Peyer's patch (tissue), 4 donors: ENCODE results near the gene CNGA1.
A peak's percentile ranks its signal among the peaks of the same experiment; 100 is the strongest.

Experiments used
- CTCF ChIP-seq, 6 experiments: fragments of 450-650 bp in 4 of 6; fragments of 200-600 bp in 2 of 6; sonication (generic) in 1 of 6; IDR thresholded peaks; one replicate each; pipeline ENCODE4 v1.5.1; 2017 to 2019; ENCODE audit warnings: antibody characterized with exemption in 6 of 6, mild to moderate bottlenecking in 3 of 6, moderate library complexity in 1 of 6
- POLR2A ChIP-seq, 2 donors: fragments of 450-650 bp; IDR thresholded peaks; one replicate each; pipeline ENCODE4 v1.5.1; 2017; ENCODE audit warnings: antibody characterized with exemption in 2 of 2, mild to moderate bottlenecking in 2 of 2, moderate library complexity in 2 of 2

GRCh38 chr4:48015216-48015615 lies 1.3 kb downstream of the CNGA1 start:
- TF ChIP-seq POLR2A (IDR thresholded peaks at IDR 0.05), result peak in 1 of 2 donors; percentile 25
- TF ChIP-seq CTCF (IDR thresholded peaks at IDR 0.05), result no peak
